ENCODE measurements around the gene MOGAT1. TPM values are rescaled to one million over a fixed set of nuclear protein-coding genes. Genes with fewer than 3 reads are reported as not detected.

Gene MOGAT1
- total and polyA plus RNA-seq, 9 of the 15 experiments (the other 6 are each of a cell fraction or from before 2014, with no cell fraction given), result not detected

GRCh38 chr2:222724208-222724607, 52.8 kb downstream of the MOGAT1 start:
- in situ Hi-C loops (cut with MboI), result no loop called here
- H3K4me3 ChIP-seq, result no peak overlapping the region
- H3K79me2 ChIP-seq (ENCODE audit: control insufficient read depth, insufficient read depth, low read length), result no peaks in the 10 kb centered on the region
- ChIA-PET CTCF (ENCODE audit: low intra/inter-chr PET ratio) (no interaction called here), POLR2A (interaction anchor here (0.9 kb wide), 1 partner anchor 17 kb away, joined by 3 read pairs; no protein-coding TSS in a partner anchor)
- no TSS peak for BruUV-seq (replicated peaks)
- H3K27me3 ChIP-seq (ENCODE audit: control insufficient read depth in 2 of 2, insufficient read depth in 2 of 2, low read length in 2 of 2), result no peaks in the 10 kb centered on the region
- ATAC-seq (peak; percentile 48; the same call in 2 of the 3 replicates), FAIRE-seq (no peak), DNase-seq (ENCODE audit: extremely low read depth in 1 of 4, low spot score in 3 of 4) (no peak)
- no peaks in the 10 kb centered on the region for H3K36me3 ChIP-seq (ENCODE audit: control insufficient read depth, insufficient read depth, low read length)
- no peaks in the 10 kb centered on the region for H4K20me1 ChIP-seq (replicated peaks; ENCODE audit: control insufficient read depth, insufficient read depth, low read length)
- no peak overlapping the region for H3K4me2 ChIP-seq (ENCODE audit: insufficient read depth, low read length)
- no peaks in the 10 kb centered on the region for H3K9me1 ChIP-seq (ENCODE audit: control insufficient read depth, insufficient read depth, low read length)
- no peaks in the 10 kb centered on the region for H3K9me3 ChIP-seq (replicated peaks; ENCODE audit: control insufficient read depth, insufficient read depth, low read depth, low read length)
- H3K4me1 ChIP-seq (replicated peaks in 1 of 2; ENCODE audit: control insufficient read depth in 2 of 2, insufficient read depth in 2 of 2, low read length in 2 of 2), result no peaks in the 10 kb centered on the region
- TF ChIP-seq NFYB (IDR thresholded peaks at IDR 0.05; ENCODE audit: extremely low read depth, insufficient read length), result no peak
- TF ChIP-seq ZNF384 (IDR thresholded peaks at IDR 0.05; ENCODE audit: low read depth, low read length), result no peak
- no peak for TF ChIP-seq BRD4 (IDR thresholded peaks at IDR 0.05)
- no peak for TF ChIP-seq RBM22 (IDR thresholded peaks at IDR 0.05; ENCODE audit: low read depth, low read length, poor library complexity, severe bottlenecking)
- peak in 1 of 2 experiments; percentile 64; a peak in 1 of 4 replicates for TF ChIP-seq SRF (CRISPR knock-in tag; IDR thresholded peaks at IDR 0.05)
- intact Hi-C loops (cut with micrococcal nuclease), result no loop called here
- no peak overlapping the region for H2AFZ ChIP-seq (ENCODE audit: low read depth, low read length)
- H3K27ac ChIP-seq (ENCODE audit: extremely low read depth, low read depth, low read length), result no peak overlapping the region
- no peak overlapping the region for H3K9ac ChIP-seq (ENCODE audit: insufficient read depth in 1 of 2, low read depth in 2 of 2, low read length in 2 of 2)

GRCh38 chr2:222728621-222729020, 57.2 kb downstream of the MOGAT1 start:
- H3K4me3 ChIP-seq, result no peak overlapping the region
- intact Hi-C loops (cut with micrococcal nuclease), result no loop called here
- no peak overlapping the region for H3K4me2 ChIP-seq (ENCODE audit: insufficient read depth, low read length)
- no peak for TF ChIP-seq ASH1L (IDR thresholded peaks at IDR 0.05; ENCODE audit: borderline replicate concordance, low read depth, partially characterized antibody)
- no peak for TF ChIP-seq SMARCA4 (IDR thresholded peaks at IDR 0.05)
- no peak for TF ChIP-seq CREB1 (IDR thresholded peaks at IDR 0.05)
- TF ChIP-seq CREB1 (CRISPR knock-in tag; IDR thresholded peaks at IDR 0.05), result no peak
- no peak for TF ChIP-seq ZNF232 (CRISPR knock-in tag; IDR thresholded peaks at IDR 0.05)
- no peak for TF ChIP-seq BDP1 (IDR thresholded peaks at IDR 0.05; ENCODE audit: insufficient read depth, insufficient read length)
- no peak for TF ChIP-seq ZNF644 (tag; IDR thresholded peaks at IDR 0.05; ENCODE audit: low read depth)
- TF ChIP-seq SMARCB1 (IDR thresholded peaks at IDR 0.05; ENCODE audit: insufficient read length, low read depth), result no peak
- TF ChIP-seq EGR1 (conservative IDR thresholded peaks at IDR 0.05), result no peak
- no peak for TF ChIP-seq HDGF (IDR thresholded peaks at IDR 0.05)
- no peak for TF ChIP-seq E2F6 (IDR thresholded peaks at IDR 0.05; ENCODE audit: borderline replicate concordance in 1 of 2, extremely low read depth in 1 of 2, insufficient read depth in 1 of 2, insufficient read length in 1 of 2, low read depth in 1 of 2, low read length in 1 of 2, poor library complexity in 1 of 2, severe bottlenecking in 1 of 2)
- no peak for TF ChIP-seq DIDO1 (tag; IDR thresholded peaks at IDR 0.05; ENCODE audit: low read depth)

More at GRCh38 chr2:222728621-222729020, 57.2 kb downstream of the MOGAT1 start:
- Histone ChIP-seq H3K9me3 (replicated peaks; ENCODE audit: control insufficient read depth, insufficient read depth, low read depth, low read length) (no peaks in the 10 kb centered on the region), H4K20me1 (replicated peaks; ENCODE audit: control insufficient read depth, insufficient read depth, low read length) (no peaks in the 10 kb centered on the region), H3K4me1 (replicated peaks in 1 of 2; ENCODE audit: control insufficient read depth in 2 of 2, insufficient read depth in 2 of 2, low read length in 2 of 2) (no peaks in the 10 kb centered on the region), H3K36me3 (ENCODE audit: control insufficient read depth, insufficient read depth, low read length) (no peaks in the 10 kb centered on the region), H3K27me3 (ENCODE audit: control insufficient read depth in 2 of 2, insufficient read depth in 2 of 2, low read length in 2 of 2) (no peaks in the 10 kb centered on the region), H3K27ac (ENCODE audit: extremely low read depth, low read depth, low read length) (no peak overlapping the region), H3K9ac (ENCODE audit: insufficient read depth in 1 of 2, low read depth in 2 of 2, low read length in 2 of 2) (no peak overlapping the region), H3K79me2 (ENCODE audit: control insufficient read depth, insufficient read depth, low read length) (no peaks in the 10 kb centered on the region), H3K9me1 (ENCODE audit: control insufficient read depth, insufficient read depth, low read length) (no peaks in the 10 kb centered on the region), H2AFZ (ENCODE audit: low read depth, low read length) (no peak overlapping the region)
- in situ Hi-C loops (cut with MboI), result no loop called here
- 23% methylated on average over 3 of the region's 3 CpGs for WGBS (ENCODE audit: insufficient coverage, low coverage, missing lambda C conversion rate)
- DNase-seq (ENCODE audit: extremely low read depth in 1 of 4, low spot score in 3 of 4) (no peak), FAIRE-seq (no peak), ATAC-seq (no peak)
- ChIA-PET CTCF (ENCODE audit: low intra/inter-chr PET ratio) (no interaction called here), POLR2A (no interaction called here)
- no TSS peak for BruUV-seq (replicated peaks)
